GM21717 (cell line): ENCODE data around the gene FSIP1.

Source experiments
- ATAC-seq: cut with Tn5 transposase; IDR thresholded peaks from one replicate; pipeline ENCODE4 v1.9.1; 2021; ENCODE audit warnings: mild to moderate bottlenecking, moderate library complexity; ENCODE audit not compliant: unreplicated experiment

Gene FSIP1

GRCh38 chr15:39767921-39768320, 14.7 kb downstream of the FSIP1 start:
- no peak for ATAC-seq

GRCh38 chr15:39761006-39761405, 21.6 kb downstream of the FSIP1 start:
- ATAC-seq: no peak

GRCh38 chr15:39756806-39757522, 25.7 kb downstream of the FSIP1 start:
- ATAC-seq: no peak

GRCh38 chr15:39752991-39753390, 29.6 kb downstream of the FSIP1 start:
- no peak for ATAC-seq

- no peak for ATAC-seq
Observed at GRCh38 chr15:39752246-39752645, 30.4 kb downstream of the FSIP1 start.

- no peak for ATAC-seq
Observed at GRCh38 chr15:39748276-39748675, 34.4 kb downstream of the FSIP1 start.

- no peak for ATAC-seq
Observed at GRCh38 chr15:39747326-39747725, 35.3 kb downstream of the FSIP1 start.

GRCh38 chr15:39746714-39747276, 35.8 kb downstream of the FSIP1 start:
- no peak for ATAC-seq

- no peak for ATAC-seq
Observed at GRCh38 chr15:39746176-39746575, 36.5 kb downstream of the FSIP1 start.

GRCh38 chr15:39745415-39745814, 37.2 kb downstream of the FSIP1 start:
- ATAC-seq: no peak

- no peak for ATAC-seq
Observed at GRCh38 chr15:39744334-39745103, 38.1 kb downstream of the FSIP1 start.

- no peak for ATAC-seq
Observed at GRCh38 chr15:39743611-39744010, 39.0 kb downstream of the FSIP1 start.

GRCh38 chr15:39741258-39741657, 41.4 kb downstream of the FSIP1 start:
- no peak for ATAC-seq

GRCh38 chr15:39738998-39739397, 43.6 kb downstream of the FSIP1 start:
- ATAC-seq: no peak

GRCh38 chr15:39737196-39737550, 45.5 kb downstream of the FSIP1 start:
- ATAC-seq: no peak

GRCh38 chr15:39736412-39737195, 46.0 kb downstream of the FSIP1 start:
- no peak for ATAC-seq

GRCh38 chr15:39735120-39735717, 47.4 kb downstream of the FSIP1 start:
- ATAC-seq: no peak

GRCh38 chr15:39731266-39731665, 51.4 kb downstream of the FSIP1 start:
- no peak for ATAC-seq

- no peak for ATAC-seq
Observed at GRCh38 chr15:39730552-39730951, 52.1 kb downstream of the FSIP1 start.

GRCh38 chr15:39729500-39729899, 53.1 kb downstream of the FSIP1 start:
- no peak for ATAC-seq

GRCh38 chr15:39728845-39729244, 53.8 kb downstream of the FSIP1 start:
- no peak for ATAC-seq
